IMR-90 (cell line): ENCODE data around the gene TSC22D4. TPM values are rescaled to one million over a fixed set of nuclear protein-coding genes. Genes with fewer than 3 reads are reported as not detected.
A peak's percentile ranks its signal among the peaks of the same experiment; 100 is the strongest.

Experiments used
- ATAC-seq: fragments of 200-7000 bp; cut with Tn5 transposase; 2 replicates; pipeline ENCODE4 v1.9.1; 2020; ENCODE audit warnings: low read depth, mild to moderate bottlenecking, moderate library complexity
- BruUV-seq: library from RNA; stranded (reverse); fragments of 400-500 nt; replicated peaks from 2 replicates; lab custom pipeline; 2021; lab: Mats Ljungman, UMichigan
- CTCF ChIA-PET: fragments of 300-600 bp; formaldehyde crosslinking; extraction: SDS; loops from one replicate; lab custom pipeline; 2021; ENCODE audit warnings: antibody characterized with exemption; lab: Yijun Ruan, JAX
- POLR2A ChIA-PET: fragments of 300-600 bp; sonication (Branson Sonifier 250); formaldehyde crosslinking; loops from one replicate; lab custom pipeline; 2022; ENCODE audit warnings: antibody characterized with exemption; ENCODE audit not compliant: unreplicated experiment; lab: Charles Lee
- DNase-seq: peaks from one replicate; pipeline ENCODE4 v3.0.0; 2013
- H2AFZ ChIP-seq: replicated peaks from 2 replicates; pipeline ENCODE3; 2013; ENCODE audit warnings: low read length, mild to moderate bottlenecking; ENCODE audit not compliant: poor library complexity
- H2AK5ac ChIP-seq: 2 replicates; pipeline ENCODE4 v1.6.1; 2013; ENCODE audit warnings: low read depth, low read length, inconsistent platforms
- H2AK9ac ChIP-seq: replicated peaks from 2 replicates; pipeline ENCODE3; 2013; ENCODE audit warnings: mild to moderate bottlenecking, low read depth, low read length, moderate library complexity; ENCODE audit not compliant: poor library complexity
- H2BK120ac ChIP-seq: 2 replicates; pipeline ENCODE4 v1.6.1; 2013; ENCODE audit warnings: low read depth, low read length, inconsistent platforms
- H2BK15ac ChIP-seq: 3 replicates; pipeline ENCODE4 v1.6.1; 2013; ENCODE audit warnings: low read depth, low read length, inconsistent platforms
- H2BK20ac ChIP-seq: 2 replicates; pipeline ENCODE4 v1.6.1; 2013; ENCODE audit warnings: low read depth, mild to moderate bottlenecking, inconsistent platforms, low read length, moderate library complexity
- H2BK5ac ChIP-seq: 2 replicates; pipeline ENCODE4 v1.6.1; 2013; ENCODE audit warnings: mild to moderate bottlenecking, low read depth, low read length, inconsistent platforms; ENCODE audit not compliant: poor library complexity, severe bottlenecking
- H3K14ac ChIP-seq: replicated peaks from 2 replicates; pipeline ENCODE4 v1.6.1; 2013; ENCODE audit warnings: low read depth, low read length, inconsistent platforms
- H3K18ac ChIP-seq: 2 replicates; pipeline ENCODE4 v1.6.1; 2013; ENCODE audit warnings: low read depth, low read length, control low read depth
- H3K23ac ChIP-seq: 2 replicates; pipeline ENCODE4 v1.6.1; 2013; ENCODE audit warnings: low read depth, low read length, inconsistent platforms
- H3K27ac ChIP-seq: 2 replicates; pipeline ENCODE4 v1.5.1; 2013; ENCODE audit warnings: mild to moderate bottlenecking, control low read depth, low read length; ENCODE audit not compliant: insufficient read depth
- H3K27me3 ChIP-seq: 2 replicates; pipeline ENCODE4 v1.6.1; 2013; ENCODE audit warnings: low read length; ENCODE audit not compliant: control insufficient read depth, insufficient read depth
- H3K36me3 ChIP-seq: 2 replicates; pipeline ENCODE4 v1.6.1; 2013; ENCODE audit warnings: low read length, mixed read lengths; ENCODE audit not compliant: control insufficient read depth, insufficient read depth
- H3K4ac ChIP-seq: 2 replicates; pipeline ENCODE4 v1.6.1; 2013; ENCODE audit warnings: low read depth, low read length, inconsistent platforms
- H3K4me1 ChIP-seq: 2 replicates; pipeline ENCODE4 v1.6.1; 2013; ENCODE audit warnings: low read length, mixed read lengths; ENCODE audit not compliant: control insufficient read depth, insufficient read depth
- H3K4me2 ChIP-seq: 2 replicates; pipeline ENCODE4 v1.6.1; 2013; ENCODE audit warnings: low read depth, mild to moderate bottlenecking, control low read depth, low read length, moderate library complexity
- H3K4me3 ChIP-seq: 2 replicates; pipeline ENCODE4 v1.5.1; 2013; ENCODE audit warnings: low read depth, mild to moderate bottlenecking, control low read depth, low read length, moderate library complexity; ENCODE audit not compliant: insufficient read depth
- H3K56ac ChIP-seq: 2 replicates; pipeline ENCODE4 v1.6.1; 2013; ENCODE audit warnings: low read length, inconsistent platforms; ENCODE audit not compliant: insufficient read depth; ENCODE audit errors: extremely low read depth
- H3K79me1 ChIP-seq, 2 experiments: 2 replicates each; pipeline ENCODE4 v1.6.1; 2013; ENCODE audit warnings: low read length in 2 of 2, inconsistent platforms in 1 of 2, low read depth in 1 of 2
- H3K9ac ChIP-seq: 2 replicates; pipeline ENCODE4 v1.6.1; 2013; ENCODE audit warnings: low read depth, low read length, control low read depth
- H3K9me1 ChIP-seq: 2 replicates; pipeline ENCODE4 v1.6.1; 2013; ENCODE audit warnings: low read length, inconsistent platforms; ENCODE audit not compliant: insufficient read depth
- H3K9me3 ChIP-seq: 2 replicates; pipeline ENCODE4 v1.6.1; 2013; ENCODE audit warnings: low read length; ENCODE audit not compliant: control insufficient read depth, insufficient read depth
- H4K20me1 ChIP-seq: 2 replicates; pipeline ENCODE4 v1.6.1; 2013; ENCODE audit warnings: low read length, inconsistent platforms; ENCODE audit not compliant: insufficient read depth
- H4K5ac ChIP-seq: 2 replicates; pipeline ENCODE4 v1.6.1; 2013; ENCODE audit warnings: mild to moderate bottlenecking, low read depth, low read length, control low read depth
- H4K8ac ChIP-seq, 2 experiments: 2 replicates each; pipeline ENCODE4 v1.6.1; 2013; ENCODE audit warnings: low read depth in 2 of 2, low read length in 2 of 2, control low read depth in 1 of 2, inconsistent platforms in 1 of 2
- H4K91ac ChIP-seq: 2 replicates; pipeline ENCODE4 v1.6.1; 2013; ENCODE audit warnings: low read depth, low read length, inconsistent platforms; ENCODE audit not compliant: insufficient read depth
- BHLHE40 ChIP-seq: fragments of 150-350 bp; IDR thresholded peaks from 2 replicates; pipeline ENCODE4 v1.6.1; 2016; ENCODE audit warnings: mild to moderate bottlenecking, low read depth, low read length
- CHD1 ChIP-seq: IDR thresholded peaks from 2 replicates; pipeline ENCODE4 v1.6.1; 2012; ENCODE audit warnings: low read depth, low read length, improper control_type of control experiment
- FOS ChIP-seq: fragments of 150-350 bp; IDR thresholded peaks from 2 replicates; pipeline ENCODE4 v1.6.1; 2016; ENCODE audit warnings: low read depth, low read length
- MAFK ChIP-seq: IDR thresholded peaks from 2 replicates; pipeline ENCODE4 v1.6.1; 2012; ENCODE audit warnings: low read depth, low read length, improper control_type of control experiment
- MAZ ChIP-seq: IDR thresholded peaks from 2 replicates; pipeline ENCODE4 v1.6.1; 2012; ENCODE audit warnings: low read depth, mild to moderate bottlenecking, low read length, improper control_type of control experiment, moderate library complexity, borderline replicate concordance
- MXI1 ChIP-seq: IDR thresholded peaks from 2 replicates; pipeline ENCODE4 v1.6.1; 2012; ENCODE audit warnings: low read depth, mild to moderate bottlenecking, low read length, moderate library complexity, borderline replicate concordance
- NFE2L2 ChIP-seq: fragments of 150-350 bp; IDR thresholded peaks from 2 replicates; pipeline ENCODE4 v1.6.1; 2016; ENCODE audit warnings: low read depth, mild to moderate bottlenecking, low read length
- POLR2A ChIP-seq: IDR thresholded peaks from 2 replicates; pipeline ENCODE4 v1.6.1; 2012; ENCODE audit warnings: mild to moderate bottlenecking, low read depth, low read length
- RFX5 ChIP-seq: IDR thresholded peaks from 2 replicates; pipeline ENCODE4 v1.8.0; 2012; ENCODE audit warnings: low read depth, mild to moderate bottlenecking, low read length, moderate library complexity
- USF2 ChIP-seq: fragments of 150-350 bp; IDR thresholded peaks from 2 replicates; pipeline ENCODE4 v1.6.1; 2017; ENCODE audit warnings: mild to moderate bottlenecking, antibody characterized with exemption, low read length, low read depth
- WGBS, 2 experiments: methylation state at CpG; one replicate each; pipeline versions ENCODE4 v1.1.5 to v1.1.7; 2013; ENCODE audit warnings: missing lambda C conversion rate in 2 of 2; ENCODE audit not compliant: insufficient read length in 1 of 2; ENCODE audit errors: extremely low coverage in 2 of 2; 5-methylcytosine and 5-hydroxymethylcytosine counted together
- dilution Hi-C: fragments of 300-500 bp; cut with HindIII; formaldehyde crosslinking; loops from one replicate; pipeline ENCODE4 v1.14.3; 2018; ENCODE audit warnings: low sequenced_read_pairs; ENCODE audit not compliant: unreplicated experiment
- in situ Hi-C: fragments of 300-500 bp; cut with MboI; formaldehyde crosslinking; loops from 3 replicates; pipeline ENCODE4 v1.14.3; 2019; ENCODE audit warnings: low sequenced_read_pairs, inconsistent platforms, mixed read lengths
- intact Hi-C: fragments of 100-400 bp; cut with micrococcal nuclease; formaldehyde crosslinking; loops from 2 replicates; pipeline ENCODE4 v1.10.0; 2022
- polyA plus RNA-seq, 3 experiments: library from polyadenylated mRNA; depleted of rRNA; stranded (reverse); fragments of >200 nt; gene quantifications; 2 replicates each; pipeline ENCODE4 v1.2.3, GENCODE V29; 2012; ENCODE audit warnings: low replicate concordance in 1 of 3
- total RNA-seq: library from RNA; depleted of rRNA; stranded (reverse); fragments of >200 nt; gene quantifications from 2 replicates; pipeline ENCODE4 v1.2.3, GENCODE V29; 2012

Gene TSC22D4
- total and polyA plus RNA-seq, 2 of the 4 experiments (the other 2 are of a cell fraction): 9.3 to 29.9 TPM

- H2BK15ac ChIP-seq: peak overlapping the region; percentile 79; the same call in 1 of the 3 replicates
- intact Hi-C loops: no loop called here
- dilution Hi-C loops: no loop called here
- ATAC-seq (peak; percentile 74), DNase-seq (peak; percentile 99)
- peak overlapping the region; percentile 99 for H2AK5ac ChIP-seq
- TF ChIP-seq CHD1 (no peak), FOS (no peak), MAFK (peak; percentile 52), RFX5 (no peak), USF2 (peak; percentile 97), NFE2L2 (peak; percentile 85), MXI1 (peak; percentile 73; the same call in 1 of the 2 replicates), BHLHE40 (peak; percentile 100), POLR2A (peak; percentile 88), MAZ (peak; percentile 99)
- H3K4me1 ChIP-seq: peaks cover 7% of the 10 kb centered on the region; the same call in 1 of the 2 replicates
- peak overlapping the region; percentile 99 for H4K91ac ChIP-seq
- peaks cover 12% of the 10 kb centered on the region for H3K9me1 ChIP-seq
- POLR2A ChIA-PET: interaction anchor here (0.6 to 1.0 kb wide), 5 partner anchors 13 to 206 kb away, joined by 3 to 13 read pairs (median 5); partner anchors contain the start of gene FBXO24
- no TSS peak for BruUV-seq
- H3K27ac ChIP-seq: peak overlapping the region; percentile 97
- peak overlapping the region; percentile 87 for H4K5ac ChIP-seq
- peak overlapping the region; percentile 90 for H2AFZ ChIP-seq
- CTCF ChIA-PET: interaction anchor here (0.7 to 1.4 kb wide), 4 partner anchors 11 to 36 kb away, joined by 3 to 8 read pairs (median 4); no protein-coding TSS in a partner anchor
- peak overlapping the region; percentile 95 for H2BK120ac ChIP-seq
- peaks cover 6 to 39% of the 10 kb centered on the region in 2 experiments; a peak in 3 of 4 replicates for H3K79me1 ChIP-seq
- H3K23ac ChIP-seq: peak overlapping the region; percentile 98
- 0% methylated on average over 6 of the region's 40 CpGs; no CpG with 5 or more reads in 1 of the 2 experiments for WGBS, 2 experiments
- no peaks in the 10 kb centered on the region for H3K9me3 ChIP-seq
- H3K56ac ChIP-seq: peak overlapping the region; percentile 98
- H3K14ac ChIP-seq: peak overlapping the region; percentile 100
- H3K4me2 ChIP-seq: peak overlapping the region; percentile 85
- peaks cover 13% of the 10 kb centered on the region for H4K20me1 ChIP-seq
- H3K4me3 ChIP-seq: peak overlapping the region; percentile 64
- peak overlapping the region; percentile 89 for H3K18ac ChIP-seq
- peak overlapping the region; percentile 98 for H2AK9ac ChIP-seq
- no peak overlapping the region for H2BK20ac ChIP-seq
- H2BK5ac ChIP-seq: peak overlapping the region; percentile 96
- H3K36me3 ChIP-seq: peaks cover 20% of the 10 kb centered on the region
- H3K4ac ChIP-seq: peak overlapping the region; percentile 97
- peak overlapping the region; percentile 73 to 99 for H4K8ac ChIP-seq
- in situ Hi-C loops: loop anchor here (25.0 kb wide), 1 partner anchor 683 kb away; no protein-coding TSS in a partner anchor
- no peaks in the 10 kb centered on the region for H3K27me3 ChIP-seq
- H3K9ac ChIP-seq: peak overlapping the region; percentile 95
Measured at GRCh38 chr7:100428967-100429636, 49.9 kb downstream of the TSC22D4 start.
